Stimulated activated naive CD8-positive, alpha-beta T cell treated with anti-CD3 and anti-CD28 coated beads, Interleukin-15, Interleukin-2, amounts not matched to agents 100 ng/mL and 50 ng/mL, for 24 hours (primary cell): ENCODE measurements around the gene MEPCE.

ENCODE experiments used
- H3K27ac Mint-ChIP-seq: one replicate; pipeline ENCODE4 v1.8.0; 2021; ENCODE audit warnings: mild to moderate bottlenecking, mixed read lengths
- H3K27me3 Mint-ChIP-seq: one replicate; pipeline ENCODE4 v1.8.0; 2021; ENCODE audit warnings: mixed read lengths
- H3K36me3 Mint-ChIP-seq: one replicate; pipeline ENCODE4 v1.8.0; 2021; ENCODE audit warnings: low read depth, mixed read lengths
- H3K4me1 Mint-ChIP-seq: one replicate; pipeline ENCODE4 v1.8.0; 2021; ENCODE audit warnings: low read depth, mixed read lengths
- H3K4me3 Mint-ChIP-seq: one replicate; pipeline ENCODE4 v1.8.0; 2021; ENCODE audit warnings: mild to moderate bottlenecking, mixed read lengths
- H3K9me3 Mint-ChIP-seq: one replicate; pipeline ENCODE4 v1.8.0; 2021; ENCODE audit warnings: mixed read lengths

Gene MEPCE

DNA sequence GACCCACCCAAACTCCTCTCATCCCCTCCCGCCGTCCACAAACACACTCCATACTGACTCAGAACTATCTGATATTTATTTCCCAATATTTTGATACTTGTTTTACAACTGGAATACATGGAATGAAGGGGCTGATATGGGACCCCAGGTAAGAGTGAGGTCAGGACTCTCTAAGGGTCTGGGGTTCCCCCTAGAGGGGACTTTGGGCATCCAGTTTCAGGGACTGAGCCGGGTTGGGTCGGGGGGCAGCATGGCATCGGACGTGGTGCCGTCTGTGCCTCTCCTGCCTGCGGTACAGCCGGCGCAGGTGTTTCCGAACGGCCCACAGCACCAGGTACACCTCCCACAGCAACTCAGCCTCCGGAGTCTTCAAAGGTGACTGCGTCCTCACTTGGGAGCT is 26.9 kb downstream of the MEPCE start:
- H3K9me3 Mint-ChIP-seq = no peaks in the 10 kb centered on the region
- H3K4me1 Mint-ChIP-seq = peaks cover 9% of the 10 kb centered on the region
- no peaks in the 10 kb centered on the region for H3K36me3 Mint-ChIP-seq
- no peak overlapping the region for H3K4me3 Mint-ChIP-seq
- no peaks in the 10 kb centered on the region for H3K27me3 Mint-ChIP-seq
- no peak overlapping the region for H3K27ac Mint-ChIP-seq

DNA sequence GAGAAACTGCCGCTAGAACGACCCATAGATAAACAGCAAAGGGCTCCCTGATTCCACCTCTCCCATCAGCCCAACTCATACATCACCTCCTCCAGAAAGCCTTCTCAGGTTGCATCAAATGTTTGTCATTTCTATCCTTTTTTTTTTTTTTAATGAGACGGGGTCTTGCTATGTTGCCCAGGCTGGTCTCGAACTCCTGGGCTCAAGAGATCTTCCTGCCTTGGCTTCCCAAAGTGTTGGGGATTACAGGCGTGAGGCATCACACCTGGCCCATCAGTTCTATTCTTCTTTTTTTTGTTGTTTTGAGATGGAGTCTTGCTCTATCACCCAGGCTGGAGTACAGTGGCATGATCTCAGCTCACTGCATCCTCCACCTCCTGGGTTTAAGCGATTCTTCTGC is 27.4 kb downstream of the MEPCE start:
- H3K4me3 Mint-ChIP-seq = no peak overlapping the region
- H3K27me3 Mint-ChIP-seq = no peaks in the 10 kb centered on the region
- no peaks in the 10 kb centered on the region for H3K9me3 Mint-ChIP-seq
- H3K4me1 Mint-ChIP-seq = peaks cover 9% of the 10 kb centered on the region
- no peak overlapping the region for H3K27ac Mint-ChIP-seq
- H3K36me3 Mint-ChIP-seq = no peaks in the 10 kb centered on the region

DNA sequence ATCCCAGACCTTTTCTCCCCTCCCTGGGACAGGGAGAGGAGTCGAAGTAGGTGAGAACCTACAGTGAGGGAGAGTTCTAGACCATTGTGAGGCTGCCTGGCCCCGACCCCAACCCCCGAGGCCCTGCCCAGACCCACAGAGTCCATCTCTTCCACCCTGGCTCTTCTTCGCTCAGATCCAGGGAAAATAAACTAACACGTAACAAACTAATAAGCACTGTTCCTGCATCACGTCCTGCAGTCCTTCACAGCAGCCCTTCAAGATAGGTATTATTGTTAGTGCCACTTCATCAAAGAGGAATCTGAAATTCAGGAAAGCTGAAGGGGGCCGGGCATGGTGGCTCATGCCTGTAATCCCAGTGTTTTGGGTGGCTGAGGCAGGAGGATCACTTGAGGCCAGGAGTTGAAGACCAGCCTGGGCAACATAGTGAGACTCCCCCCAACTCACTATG is 34.6 kb downstream of the MEPCE start, which contains the start of gene SPACDR:
SPACDR (minus strand) TSS at position 51 of the 451 bp plus-strand sequence. CDS start 235 bp downstream, outside the sequence.
- H3K4me3 Mint-ChIP-seq = no peak within 1 kb of the TSS
- no peaks in the 10 kb centered on the region for H3K9me3 Mint-ChIP-seq
- H3K27me3 Mint-ChIP-seq = no peaks in the 10 kb centered on the region
- H3K27ac Mint-ChIP-seq = peak within 1 kb of the TSS; percentile 4
- H3K36me3 Mint-ChIP-seq = peaks cover 4% of the 10 kb centered on the region
- H3K4me1 Mint-ChIP-seq = peaks cover 3% of the 10 kb centered on the region

DNA sequence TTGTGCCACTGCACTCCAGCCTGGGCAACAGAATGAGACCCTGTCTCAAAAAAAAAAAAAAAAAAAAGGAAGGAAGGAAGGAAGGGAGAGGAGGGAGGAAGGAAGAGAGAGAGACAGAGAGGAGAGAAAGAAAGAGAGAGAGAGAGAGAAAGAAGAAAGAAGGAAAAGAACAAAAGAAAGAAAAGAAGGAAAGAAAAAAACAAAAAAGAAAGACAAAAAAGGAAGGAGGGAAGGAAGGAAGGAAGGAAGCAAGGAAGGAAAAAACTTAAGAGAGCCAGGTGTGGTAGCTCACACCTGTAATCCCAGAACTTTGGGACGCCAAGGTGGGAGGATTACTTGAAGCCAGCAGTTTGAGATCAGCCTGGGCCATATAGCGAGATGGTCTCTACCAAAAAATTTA is 35.2 kb downstream of the MEPCE start:
- Mint-ChIP-seq H3K4me3 (no peak overlapping the region), H3K4me1 (peaks cover 2% of the 10 kb centered on the region), H3K27ac (peak overlapping the region; percentile 4), H3K9me3 (no peaks in the 10 kb centered on the region), H3K36me3 (peaks cover 4% of the 10 kb centered on the region), H3K27me3 (no peaks in the 10 kb centered on the region)

DNA sequence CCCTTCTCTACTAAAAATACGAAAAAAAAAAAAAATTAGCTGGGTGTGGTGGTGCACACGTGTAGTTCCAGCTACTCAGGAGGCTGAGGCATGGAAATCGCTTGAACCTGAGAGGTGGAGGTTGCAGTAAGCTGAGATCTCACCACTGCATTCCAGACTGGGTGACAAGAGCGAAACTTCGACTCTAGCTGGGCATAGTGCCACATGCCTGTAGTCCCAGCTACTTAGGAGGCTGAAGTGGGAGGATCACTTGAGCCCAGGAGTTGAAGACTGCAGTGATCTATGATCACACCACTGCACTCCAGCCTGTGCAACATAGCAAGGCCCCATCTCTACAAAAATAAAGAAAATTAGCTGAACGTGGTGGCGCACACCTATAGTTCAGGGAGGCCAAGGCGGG is 35.7 kb downstream of the MEPCE start:
- H3K27ac Mint-ChIP-seq = no peak overlapping the region
- no peaks in the 10 kb centered on the region for H3K9me3 Mint-ChIP-seq
- H3K4me1 Mint-ChIP-seq = peaks cover 5% of the 10 kb centered on the region
- H3K4me3 Mint-ChIP-seq = no peak overlapping the region
- H3K27me3 Mint-ChIP-seq = no peaks in the 10 kb centered on the region
- peaks cover 8% of the 10 kb centered on the region for H3K36me3 Mint-ChIP-seq

DNA sequence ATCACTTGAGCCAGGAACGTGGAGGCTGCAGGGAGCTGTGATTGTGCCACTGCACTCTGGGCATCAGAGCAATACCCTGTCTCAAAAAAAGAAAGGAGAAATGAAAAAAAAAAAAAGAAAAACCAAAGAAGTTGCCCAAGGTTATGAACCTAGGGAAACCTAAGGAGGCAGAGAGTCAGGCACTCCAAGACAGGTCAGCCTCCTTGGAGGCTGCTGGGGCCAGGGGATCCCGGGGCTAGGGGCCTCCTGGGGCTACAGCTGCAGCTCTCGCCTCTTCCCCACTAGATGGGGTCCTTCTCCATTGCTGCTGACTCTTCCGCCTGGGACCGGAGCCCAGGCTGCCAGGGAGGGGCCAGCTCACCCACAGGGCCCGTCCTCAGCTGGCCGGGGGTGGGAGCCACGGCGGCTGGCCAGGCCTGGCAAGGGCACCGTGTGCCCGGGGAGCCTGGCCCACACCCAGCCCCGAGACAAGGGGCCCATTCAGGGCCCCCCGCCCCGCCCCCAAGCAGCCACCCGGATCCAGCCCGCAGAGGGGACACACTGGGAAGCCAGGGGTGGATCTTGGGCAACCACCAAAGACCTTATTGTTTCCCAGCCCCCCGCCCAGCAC is 36.2 kb downstream of the MEPCE start:
- H3K4me3 Mint-ChIP-seq = no peak overlapping the region
- no peak overlapping the region for H3K27ac Mint-ChIP-seq
- peaks cover 8% of the 10 kb centered on the region for H3K4me1 Mint-ChIP-seq
- H3K36me3 Mint-ChIP-seq = peaks cover 8% of the 10 kb centered on the region
- no peaks in the 10 kb centered on the region for H3K27me3 Mint-ChIP-seq
- H3K9me3 Mint-ChIP-seq = no peaks in the 10 kb centered on the region

DNA sequence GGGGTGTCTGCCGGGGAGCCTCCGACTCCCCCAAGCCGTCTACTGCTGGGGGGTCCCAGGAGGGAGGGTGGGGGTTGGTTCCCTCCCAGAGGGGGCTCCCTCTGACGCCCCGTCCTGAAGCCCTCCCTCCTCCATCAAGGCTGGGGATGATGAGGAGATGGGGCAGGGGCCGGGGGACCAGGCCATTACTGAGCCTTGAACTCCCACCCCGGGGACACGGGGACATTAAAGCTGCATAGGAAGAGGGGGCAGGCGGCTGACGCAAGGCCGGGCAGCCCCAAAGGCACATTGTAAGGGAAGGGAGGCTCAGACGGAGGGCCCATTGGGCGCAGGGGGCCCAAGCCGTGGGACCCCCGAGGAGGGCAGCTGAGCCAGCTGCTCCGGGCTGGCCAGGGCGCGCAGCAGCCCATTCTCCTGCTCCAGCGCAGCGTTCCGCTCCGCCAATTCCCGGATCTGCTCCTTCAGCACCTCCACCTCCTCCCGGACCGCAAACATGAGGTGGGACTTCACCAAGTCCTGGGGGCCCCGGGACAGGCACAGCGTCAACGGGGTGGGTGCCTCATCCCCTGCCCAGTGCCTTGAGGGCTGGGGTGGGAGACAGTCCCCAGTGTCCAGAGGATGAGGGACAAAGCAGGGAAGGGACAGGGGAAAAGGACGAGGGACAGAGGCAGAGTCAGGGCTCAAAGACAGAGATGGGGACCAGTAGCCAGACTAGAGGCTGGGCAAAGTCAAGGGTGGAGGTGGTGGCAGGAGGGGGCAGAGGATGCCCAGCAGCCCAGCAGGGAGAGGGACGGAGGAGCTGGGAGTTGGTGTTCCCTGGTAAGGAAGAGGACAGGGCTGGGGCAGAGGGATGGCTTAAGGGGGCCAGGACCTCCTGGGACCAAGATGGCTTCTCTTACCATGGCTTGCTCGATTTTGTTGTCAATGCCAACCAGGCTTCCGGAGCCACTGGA is 37.3 kb downstream of the MEPCE start:
- Mint-ChIP-seq H3K9me3 (no peaks in the 10 kb centered on the region), H3K4me1 (peaks cover 9% of the 10 kb centered on the region), H3K27ac (no peak overlapping the region)

DNA sequence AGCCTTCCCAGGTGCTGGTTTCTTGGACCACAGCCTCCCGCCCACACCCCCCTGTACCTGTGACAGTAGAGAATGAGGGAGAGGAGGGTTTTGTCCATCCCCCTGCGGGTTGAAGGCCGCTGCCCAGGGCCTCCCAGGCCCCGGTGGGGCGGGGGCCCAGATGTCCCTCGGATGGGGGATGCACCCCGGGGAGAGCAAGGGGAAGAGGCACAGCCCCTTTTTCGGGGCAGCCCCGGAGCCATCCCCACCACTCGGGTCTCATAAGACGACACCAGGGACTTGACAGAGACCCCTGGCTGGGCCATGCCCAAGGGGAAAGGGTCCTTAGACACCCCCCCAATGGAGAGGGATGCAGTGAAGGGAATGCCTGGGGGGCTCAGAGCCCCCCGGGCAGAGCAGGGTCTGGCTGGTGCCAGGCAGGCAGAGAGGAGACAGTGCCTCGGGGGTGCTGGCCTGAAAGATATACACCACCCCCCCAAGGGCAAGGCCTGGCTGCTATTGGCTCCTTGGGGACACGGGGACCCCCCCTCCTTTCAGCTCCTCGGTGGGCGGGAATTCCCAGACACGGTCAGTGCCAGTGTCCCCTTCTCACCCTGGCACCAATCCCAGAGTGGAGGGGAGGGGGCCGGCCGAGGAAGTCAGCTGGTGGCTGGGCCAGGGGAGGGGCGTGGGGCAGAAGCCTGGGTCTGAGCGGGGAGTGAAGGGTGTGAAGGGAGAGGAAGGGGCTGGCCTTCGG is 38.2 kb downstream of the MEPCE start:
- no peaks in the 10 kb centered on the region for H3K27me3 Mint-ChIP-seq
- H3K36me3 Mint-ChIP-seq = peaks cover 8% of the 10 kb centered on the region
- peaks cover 11% of the 10 kb centered on the region for H3K4me1 Mint-ChIP-seq
- H3K4me3 Mint-ChIP-seq = no peak overlapping the region
- H3K9me3 Mint-ChIP-seq = no peaks in the 10 kb centered on the region
- H3K27ac Mint-ChIP-seq = no peak overlapping the region

More for the DNA sequence above, 37.3 kb downstream of the MEPCE start:
- H3K27me3 Mint-ChIP-seq = no peaks in the 10 kb centered on the region
- no peak overlapping the region for H3K4me3 Mint-ChIP-seq
- H3K36me3 Mint-ChIP-seq = peaks cover 8% of the 10 kb centered on the region

DNA sequence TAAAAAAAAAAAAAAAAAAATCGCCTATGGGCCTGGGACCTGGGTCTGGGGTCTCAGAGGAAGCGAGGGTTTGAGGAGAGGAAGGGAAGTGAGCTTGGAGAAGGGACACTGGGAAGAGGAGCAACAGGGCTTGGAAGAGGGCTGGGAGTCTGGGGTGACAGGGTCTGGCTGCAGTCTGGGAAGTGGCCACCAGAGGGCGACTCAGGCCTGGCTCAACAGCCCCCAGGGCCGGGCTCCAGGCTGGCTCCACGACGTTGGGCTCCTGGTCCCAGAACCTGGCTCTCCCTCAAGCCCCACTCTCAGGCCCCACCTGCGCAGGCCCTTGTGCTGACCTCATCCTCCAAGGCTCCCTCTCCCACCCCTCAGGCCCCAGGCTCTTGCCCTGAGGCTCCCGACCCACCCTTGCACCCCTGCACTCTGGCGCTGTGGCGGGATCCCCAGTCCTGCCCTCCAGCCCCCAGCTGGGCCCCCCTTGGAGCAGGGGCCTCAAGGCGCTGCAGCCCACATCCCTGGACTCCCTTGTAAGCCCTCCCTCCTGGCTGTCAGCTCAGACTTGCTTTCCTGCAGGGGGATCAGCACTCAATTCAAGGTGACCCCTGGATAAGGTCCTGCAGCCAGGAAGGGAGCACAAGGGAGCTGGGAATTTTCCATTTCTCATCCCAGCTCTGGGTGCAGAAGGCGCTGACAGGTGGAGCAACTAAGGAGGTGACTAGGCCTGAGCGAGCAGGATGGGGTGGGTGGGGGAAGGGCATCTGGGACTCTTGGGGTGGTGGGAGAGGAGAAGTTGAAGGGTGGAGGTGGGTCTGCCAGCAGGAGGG is 39.8 kb downstream of the MEPCE start:
- Mint-ChIP-seq H3K9me3 (no peaks in the 10 kb centered on the region), H3K36me3 (peaks cover 21% of the 10 kb centered on the region), H3K4me3 (no peak overlapping the region), H3K4me1 (peaks cover 27% of the 10 kb centered on the region), H3K27ac (peak overlapping the region; percentile 61), H3K27me3 (no peaks in the 10 kb centered on the region)

DNA sequence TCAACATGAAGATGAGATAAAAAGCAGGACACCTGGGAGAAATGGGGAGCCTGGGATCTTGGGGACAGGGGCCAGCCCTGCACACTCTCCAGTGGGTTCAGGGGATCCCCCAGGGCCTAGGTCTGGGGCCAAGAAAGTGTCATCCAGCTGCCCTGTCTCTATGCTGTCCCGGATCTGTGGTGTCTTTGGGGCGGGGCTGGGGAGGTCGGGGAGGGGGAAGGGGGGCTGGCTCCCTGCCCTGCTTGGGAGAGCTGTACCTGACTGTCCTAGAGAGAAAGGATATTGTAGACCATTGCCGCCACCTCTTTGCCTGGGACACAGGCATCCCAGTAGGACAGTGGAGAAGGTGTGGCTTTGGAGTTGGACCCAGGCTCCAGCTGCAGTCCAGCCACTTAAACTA is 41.4 kb downstream of the MEPCE start:
- H3K9me3 Mint-ChIP-seq = no peaks in the 10 kb centered on the region
- H3K36me3 Mint-ChIP-seq = peaks cover 29% of the 10 kb centered on the region
- H3K27ac Mint-ChIP-seq = no peak overlapping the region
- no peak overlapping the region for H3K4me3 Mint-ChIP-seq
- H3K27me3 Mint-ChIP-seq = no peaks in the 10 kb centered on the region
- peaks cover 43% of the 10 kb centered on the region for H3K4me1 Mint-ChIP-seq

DNA sequence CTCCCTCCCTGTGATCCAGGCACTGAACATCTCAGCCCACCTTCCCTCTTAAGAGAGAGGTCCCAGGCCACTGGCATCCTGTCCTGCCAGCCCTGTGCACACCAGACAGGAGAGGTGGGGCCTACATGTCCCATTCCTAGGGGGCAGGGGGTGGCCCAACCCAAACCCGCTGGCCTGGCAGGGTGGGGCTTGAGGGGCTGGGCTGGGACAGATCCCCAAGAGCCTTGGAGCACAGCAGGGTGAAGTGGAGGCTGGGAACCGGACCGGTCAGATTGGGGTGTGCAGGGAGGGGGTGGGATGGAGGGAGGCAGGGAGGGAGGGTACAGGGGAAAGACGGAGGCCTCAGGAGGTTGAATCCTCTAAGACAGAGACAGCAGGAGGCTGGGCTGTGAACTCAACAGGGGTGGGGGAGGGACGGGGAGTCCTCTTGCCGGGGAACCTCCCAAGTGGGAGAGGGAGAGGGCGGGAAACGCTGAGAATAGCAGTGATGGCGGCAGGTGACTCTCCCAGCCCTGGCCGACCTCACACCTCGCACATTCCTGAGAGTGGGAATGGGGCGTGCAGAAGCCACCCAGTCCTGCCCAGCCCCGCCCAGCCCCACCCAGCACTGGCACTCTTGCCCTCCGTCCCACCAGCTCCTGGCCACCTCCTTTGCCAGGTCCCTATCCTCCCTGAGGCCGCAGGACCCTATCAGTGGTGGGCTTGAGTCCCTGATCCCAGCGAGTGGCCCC is 42.7 kb downstream of the MEPCE start:
- peaks cover 31% of the 10 kb centered on the region for H3K36me3 Mint-ChIP-seq
- no peaks in the 10 kb centered on the region for H3K9me3 Mint-ChIP-seq
- peaks cover 54% of the 10 kb centered on the region for H3K4me1 Mint-ChIP-seq
- H3K27ac Mint-ChIP-seq = no peak overlapping the region
- no peak overlapping the region for H3K4me3 Mint-ChIP-seq
- no peaks in the 10 kb centered on the region for H3K27me3 Mint-ChIP-seq

DNA sequence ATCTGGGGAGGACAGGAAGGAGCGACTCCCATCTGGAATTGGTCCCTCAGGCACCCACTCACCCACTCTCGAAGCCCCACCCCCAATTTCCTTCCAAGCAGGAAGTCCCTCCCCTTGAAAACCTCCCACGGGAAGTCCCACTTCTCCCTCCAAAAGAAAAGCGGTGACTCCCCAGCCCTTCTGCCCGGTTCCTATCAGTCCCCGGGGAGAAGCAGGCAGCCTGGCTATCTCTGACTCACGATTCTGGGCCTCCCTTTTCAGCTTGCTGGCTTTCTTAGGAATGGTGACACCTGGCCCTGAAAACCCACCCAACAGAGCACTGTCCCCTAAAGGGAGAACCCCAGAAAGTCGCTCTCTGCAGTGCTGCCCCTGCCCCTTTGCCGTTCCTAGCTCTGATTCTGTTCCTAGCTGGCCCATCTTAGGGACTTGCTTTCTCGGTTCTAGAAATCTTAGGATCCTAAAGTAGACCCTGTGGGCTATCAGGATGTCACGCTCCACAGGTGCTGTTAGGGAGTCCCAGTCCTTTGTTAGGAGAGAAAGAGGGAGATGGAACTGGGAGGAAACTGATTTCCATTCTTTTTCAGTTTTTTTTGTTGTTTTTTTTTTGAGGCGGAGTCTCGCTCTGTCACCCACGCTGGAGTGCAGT is 43.3 kb downstream of the MEPCE start:
- peaks cover 31% of the 10 kb centered on the region for H3K36me3 Mint-ChIP-seq
- H3K27ac Mint-ChIP-seq = peak overlapping the region; percentile 71
- H3K4me3 Mint-ChIP-seq = no peak overlapping the region
- no peaks in the 10 kb centered on the region for H3K9me3 Mint-ChIP-seq
- no peaks in the 10 kb centered on the region for H3K27me3 Mint-ChIP-seq
- H3K4me1 Mint-ChIP-seq = peaks cover 54% of the 10 kb centered on the region

DNA sequence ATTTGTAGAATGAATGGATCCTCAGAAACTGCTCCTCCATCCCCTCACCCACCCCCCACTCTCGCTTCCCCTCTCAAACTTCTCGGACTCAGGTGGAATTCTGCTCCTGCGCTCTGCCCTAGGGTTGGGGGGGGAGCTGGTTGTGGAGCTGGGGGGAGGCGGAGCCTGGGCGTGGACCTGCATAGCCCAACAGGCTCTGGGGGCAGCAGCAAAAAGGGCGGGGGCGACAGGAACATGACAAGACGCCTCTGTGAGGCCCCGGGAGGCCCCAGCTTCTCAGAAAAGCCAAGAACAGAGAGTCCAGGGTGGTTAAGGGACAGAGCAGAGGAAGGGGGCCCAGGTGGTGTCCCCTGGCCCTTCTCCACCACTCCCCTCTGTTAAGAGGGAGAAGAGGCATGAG is 45.9 kb downstream of the MEPCE start:
- Mint-ChIP-seq H3K36me3 (peaks cover 27% of the 10 kb centered on the region), H3K9me3 (no peaks in the 10 kb centered on the region), H3K4me1 (peaks cover 53% of the 10 kb centered on the region), H3K27me3 (no peaks in the 10 kb centered on the region), H3K27ac (peak overlapping the region; percentile 82), H3K4me3 (peak overlapping the region; percentile 82)
